ENCODE results near the gene EGFL7. TPM values are rescaled to one million over a fixed set of nuclear protein-coding genes. Genes with fewer than 3 reads are reported as not detected.

Gene EGFL7
- total and polyA plus RNA-seq, 4 donors: 32.1 to 39.7 (median 36.5) TPM

GRCh38 chr9:136643596-136644342, 18.9 kb upstream of the EGFL7 start (continued):
- TF ChIP-seq, protein P1, sequence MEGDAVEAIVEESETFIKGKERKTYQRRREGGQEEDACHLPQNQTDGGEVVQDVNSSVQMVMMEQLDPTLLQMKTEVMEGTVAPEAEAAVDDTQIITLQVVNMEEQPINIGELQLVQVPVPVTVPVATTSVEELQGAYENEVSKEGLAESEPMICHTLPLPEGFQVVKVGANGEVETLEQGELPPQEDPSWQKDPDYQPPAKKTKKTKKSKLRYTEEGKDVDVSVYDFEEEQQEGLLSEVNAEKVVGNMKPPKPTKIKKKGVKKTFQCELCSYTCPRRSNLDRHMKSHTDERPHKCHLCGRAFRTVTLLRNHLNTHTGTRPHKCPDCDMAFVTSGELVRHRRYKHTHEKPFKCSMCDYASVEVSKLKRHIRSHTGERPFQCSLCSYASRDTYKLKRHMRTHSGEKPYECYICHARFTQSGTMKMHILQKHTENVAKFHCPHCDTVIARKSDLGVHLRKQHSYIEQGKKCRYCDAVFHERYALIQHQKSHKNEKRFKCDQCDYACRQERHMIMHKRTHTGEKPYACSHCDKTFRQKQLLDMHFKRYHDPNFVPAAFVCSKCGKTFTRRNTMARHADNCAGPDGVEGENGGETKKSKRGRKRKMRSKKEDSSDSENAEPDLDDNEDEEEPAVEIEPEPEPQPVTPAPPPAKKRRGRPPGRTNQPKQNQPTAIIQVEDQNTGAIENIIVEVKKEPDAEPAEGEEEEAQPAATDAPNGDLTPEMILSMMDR (IDR thresholded peaks at IDR 0.05; ENCODE audit: low read depth, low read length, missing input control): no peak
- TF ChIP-seq YY1 (IDR thresholded peaks at IDR 0.05) (no peak), SP1 (IDR thresholded peaks at IDR 0.05) (no peak), FOXA2 (IDR thresholded peaks at IDR 0.05) (no peak)

- Histone ChIP-seq H3K27me3 (ENCODE audit: control insufficient read depth in 4 of 4, insufficient read depth in 4 of 4, low read length in 3 of 4) (no peaks in the 10 kb centered on the region), H3K4me1 (ENCODE audit: control insufficient read depth in 4 of 4, insufficient read depth in 4 of 4, low read length in 3 of 4) (peaks cover 0 to 15% (median 11%) of the 10 kb centered on the region in 4 donors), H3K9me3 (ENCODE audit: control insufficient read depth in 4 of 4, low read length in 3 of 4) (no peaks in the 10 kb centered on the region), H3K27ac (ENCODE audit: low read depth in 1 of 2, low read length in 2 of 2) (peak overlapping the region; percentile 65 to 82), H3K9ac (ENCODE audit: low read depth in 1 of 2, low read length in 2 of 2) (no peak overlapping the region), H3K4me3 (ENCODE audit: low read depth in 1 of 3, low read length in 3 of 3) (peak overlapping the region in 1 of 3 donors; percentile 29), H3K36me3 (ENCODE audit: control insufficient read depth in 4 of 4, insufficient read depth in 3 of 4, low read depth in 1 of 4, low read length in 3 of 4) (no peaks in the 10 kb centered on the region)
- 24% methylated on average over 15 of the region's 15 CpGs for WGBS
- TF ChIP-seq EGR1 (IDR thresholded peaks at IDR 0.05; ENCODE audit: low read depth in 2 of 2): no peak
- no peak for TF ChIP-seq RXRA (IDR thresholded peaks at IDR 0.05)
- TF ChIP-seq, protein P2, sequence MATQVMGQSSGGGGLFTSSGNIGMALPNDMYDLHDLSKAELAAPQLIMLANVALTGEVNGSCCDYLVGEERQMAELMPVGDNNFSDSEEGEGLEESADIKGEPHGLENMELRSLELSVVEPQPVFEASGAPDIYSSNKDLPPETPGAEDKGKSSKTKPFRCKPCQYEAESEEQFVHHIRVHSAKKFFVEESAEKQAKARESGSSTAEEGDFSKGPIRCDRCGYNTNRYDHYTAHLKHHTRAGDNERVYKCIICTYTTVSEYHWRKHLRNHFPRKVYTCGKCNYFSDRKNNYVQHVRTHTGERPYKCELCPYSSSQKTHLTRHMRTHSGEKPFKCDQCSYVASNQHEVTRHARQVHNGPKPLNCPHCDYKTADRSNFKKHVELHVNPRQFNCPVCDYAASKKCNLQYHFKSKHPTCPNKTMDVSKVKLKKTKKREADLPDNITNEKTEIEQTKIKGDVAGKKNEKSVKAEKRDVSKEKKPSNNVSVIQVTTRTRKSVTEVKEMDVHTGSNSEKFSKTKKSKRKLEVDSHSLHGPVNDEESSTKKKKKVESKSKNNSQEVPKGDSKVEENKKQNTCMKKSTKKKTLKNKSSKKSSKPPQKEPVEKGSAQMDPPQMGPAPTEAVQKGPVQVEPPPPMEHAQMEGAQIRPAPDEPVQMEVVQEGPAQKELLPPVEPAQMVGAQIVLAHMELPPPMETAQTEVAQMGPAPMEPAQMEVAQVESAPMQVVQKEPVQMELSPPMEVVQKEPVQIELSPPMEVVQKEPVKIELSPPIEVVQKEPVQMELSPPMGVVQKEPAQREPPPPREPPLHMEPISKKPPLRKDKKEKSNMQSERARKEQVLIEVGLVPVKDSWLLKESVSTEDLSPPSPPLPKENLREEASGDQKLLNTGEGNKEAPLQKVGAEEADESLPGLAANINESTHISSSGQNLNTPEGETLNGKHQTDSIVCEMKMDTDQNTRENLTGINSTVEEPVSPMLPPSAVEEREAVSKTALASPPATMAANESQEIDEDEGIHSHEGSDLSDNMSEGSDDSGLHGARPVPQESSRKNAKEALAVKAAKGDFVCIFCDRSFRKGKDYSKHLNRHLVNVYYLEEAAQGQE (IDR thresholded peaks at IDR 0.05): no peak
- TF ChIP-seq RAD21 (IDR thresholded peaks at IDR 0.05): no peak
- no peak for TF ChIP-seq MAX (IDR thresholded peaks at IDR 0.05)
- TF ChIP-seq, protein P3, sequence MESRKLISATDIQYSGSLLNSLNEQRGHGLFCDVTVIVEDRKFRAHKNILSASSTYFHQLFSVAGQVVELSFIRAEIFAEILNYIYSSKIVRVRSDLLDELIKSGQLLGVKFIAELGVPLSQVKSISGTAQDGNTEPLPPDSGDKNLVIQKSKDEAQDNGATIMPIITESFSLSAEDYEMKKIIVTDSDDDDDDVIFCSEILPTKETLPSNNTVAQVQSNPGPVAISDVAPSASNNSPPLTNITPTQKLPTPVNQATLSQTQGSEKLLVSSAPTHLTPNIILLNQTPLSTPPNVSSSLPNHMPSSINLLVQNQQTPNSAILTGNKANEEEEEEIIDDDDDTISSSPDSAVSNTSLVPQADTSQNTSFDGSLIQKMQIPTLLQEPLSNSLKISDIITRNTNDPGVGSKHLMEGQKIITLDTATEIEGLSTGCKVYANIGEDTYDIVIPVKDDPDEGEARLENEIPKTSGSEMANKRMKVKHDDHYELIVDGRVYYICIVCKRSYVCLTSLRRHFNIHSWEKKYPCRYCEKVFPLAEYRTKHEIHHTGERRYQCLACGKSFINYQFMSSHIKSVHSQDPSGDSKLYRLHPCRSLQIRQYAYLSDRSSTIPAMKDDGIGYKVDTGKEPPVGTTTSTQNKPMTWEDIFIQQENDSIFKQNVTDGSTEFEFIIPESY (IDR thresholded peaks at IDR 0.05): no peak
- TF ChIP-seq FOXA2 (IDR thresholded peaks at IDR 0.05): no peak
- no peak for TF ChIP-seq JUND (IDR thresholded peaks at IDR 0.05)
- no peak for TF ChIP-seq NR2F2 (IDR thresholded peaks at IDR 0.05)
- no peak for TF ChIP-seq ATF3 (IDR thresholded peaks at IDR 0.05)
- no peak for TF ChIP-seq FOXA1 (IDR thresholded peaks at IDR 0.05)
- no peak for TF ChIP-seq HNF4A (conservative IDR thresholded peaks at IDR 0.05)
- no peak for DNase-seq (ENCODE audit: low spot score)
These were observed 18.4 kb upstream of the EGFL7 start for GRCh38 chr9:136644343-136644592.
